ENCODE results near the gene FYB1. TPM values are rescaled to one million over a fixed set of nuclear protein-coding genes. Genes with fewer than 3 reads are reported as not detected.

FYB1 gene
- total and polyA plus RNA-seq, 2 of the 4 experiments (the other 2 are of a cell fraction): not detected

DNA sequence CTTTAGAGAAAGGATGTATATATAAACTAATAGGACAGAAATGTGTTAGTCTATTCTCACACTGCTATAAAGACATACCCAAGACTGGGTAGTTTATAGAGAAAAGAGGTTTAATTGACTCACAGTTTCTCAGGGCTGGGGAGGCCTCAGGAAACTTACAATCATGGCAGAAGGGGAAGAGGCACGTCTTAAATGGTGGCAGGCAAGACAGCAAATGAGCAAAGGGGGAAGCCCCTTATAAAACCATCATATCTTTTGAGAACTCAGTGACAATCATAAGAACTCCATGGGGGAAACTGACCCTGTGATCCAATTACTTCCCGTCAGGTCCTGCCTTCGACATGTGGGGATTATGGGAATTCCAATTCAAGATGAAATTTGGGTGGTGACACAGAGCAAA is 136.4 kb downstream of the FYB1 start:
- H2AK5ac ChIP-seq (ENCODE audit: low read depth, low read length): no peak overlapping the region
- H3K18ac ChIP-seq (ENCODE audit: low read depth, low read length): no peak overlapping the region
- no peaks in the 10 kb centered on the region for H3K4me1 ChIP-seq (ENCODE audit: control insufficient read depth, insufficient read depth, low read length)
- H4K91ac ChIP-seq (ENCODE audit: insufficient read depth, low read depth, low read length): no peak overlapping the region
- WGBS, 2 experiments (ENCODE audit: extremely low coverage in 2 of 2, insufficient read length in 1 of 2): no CpG with 5 or more reads among the region's 3 CpGs
- no peaks in the 10 kb centered on the region for H3K27me3 ChIP-seq (ENCODE audit: control insufficient read depth, insufficient read depth, low read length)
- no peak overlapping the region for H3K23ac ChIP-seq (ENCODE audit: low read depth, low read length)
- no peak overlapping the region for H3K9ac ChIP-seq (ENCODE audit: low read depth, low read length)
- no peak overlapping the region for H2BK120ac ChIP-seq (ENCODE audit: low read depth, low read length)
- no peaks in the 10 kb centered on the region for H3K79me1 ChIP-seq (ENCODE audit: low read depth in 1 of 2, low read length in 2 of 2)
- DNase-seq: no peak
- H2AFZ ChIP-seq (replicated peaks; ENCODE audit: low read length, poor library complexity): no peak overlapping the region
- no peak for TF ChIP-seq MAFK (IDR thresholded peaks at IDR 0.05; ENCODE audit: low read depth, low read length)
- TF ChIP-seq RCOR1 (IDR thresholded peaks at IDR 0.05; ENCODE audit: insufficient replicate concordance, low read length): no peak
- TF ChIP-seq, protein P1, sequence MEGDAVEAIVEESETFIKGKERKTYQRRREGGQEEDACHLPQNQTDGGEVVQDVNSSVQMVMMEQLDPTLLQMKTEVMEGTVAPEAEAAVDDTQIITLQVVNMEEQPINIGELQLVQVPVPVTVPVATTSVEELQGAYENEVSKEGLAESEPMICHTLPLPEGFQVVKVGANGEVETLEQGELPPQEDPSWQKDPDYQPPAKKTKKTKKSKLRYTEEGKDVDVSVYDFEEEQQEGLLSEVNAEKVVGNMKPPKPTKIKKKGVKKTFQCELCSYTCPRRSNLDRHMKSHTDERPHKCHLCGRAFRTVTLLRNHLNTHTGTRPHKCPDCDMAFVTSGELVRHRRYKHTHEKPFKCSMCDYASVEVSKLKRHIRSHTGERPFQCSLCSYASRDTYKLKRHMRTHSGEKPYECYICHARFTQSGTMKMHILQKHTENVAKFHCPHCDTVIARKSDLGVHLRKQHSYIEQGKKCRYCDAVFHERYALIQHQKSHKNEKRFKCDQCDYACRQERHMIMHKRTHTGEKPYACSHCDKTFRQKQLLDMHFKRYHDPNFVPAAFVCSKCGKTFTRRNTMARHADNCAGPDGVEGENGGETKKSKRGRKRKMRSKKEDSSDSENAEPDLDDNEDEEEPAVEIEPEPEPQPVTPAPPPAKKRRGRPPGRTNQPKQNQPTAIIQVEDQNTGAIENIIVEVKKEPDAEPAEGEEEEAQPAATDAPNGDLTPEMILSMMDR (conservative IDR thresholded peaks at IDR 0.05; ENCODE audit: low read depth, low read length): no peak
- no peak for TF ChIP-seq BHLHE40 (IDR thresholded peaks at IDR 0.05; ENCODE audit: low read depth, low read length)
- TF ChIP-seq RAD21 (IDR thresholded peaks at IDR 0.05; ENCODE audit: low read length): no peak
- TF ChIP-seq RFX5 (IDR thresholded peaks at IDR 0.05; ENCODE audit: low read depth, low read length): no peak
- no peak for TF ChIP-seq MXI1 (IDR thresholded peaks at IDR 0.05; ENCODE audit: borderline replicate concordance, low read depth, low read length)
- no peak for TF ChIP-seq POLR2A (IDR thresholded peaks at IDR 0.05; ENCODE audit: low read depth, low read length)
- TF ChIP-seq FOS (IDR thresholded peaks at IDR 0.05; ENCODE audit: low read depth, low read length): no peak
- TF ChIP-seq, protein P2, sequence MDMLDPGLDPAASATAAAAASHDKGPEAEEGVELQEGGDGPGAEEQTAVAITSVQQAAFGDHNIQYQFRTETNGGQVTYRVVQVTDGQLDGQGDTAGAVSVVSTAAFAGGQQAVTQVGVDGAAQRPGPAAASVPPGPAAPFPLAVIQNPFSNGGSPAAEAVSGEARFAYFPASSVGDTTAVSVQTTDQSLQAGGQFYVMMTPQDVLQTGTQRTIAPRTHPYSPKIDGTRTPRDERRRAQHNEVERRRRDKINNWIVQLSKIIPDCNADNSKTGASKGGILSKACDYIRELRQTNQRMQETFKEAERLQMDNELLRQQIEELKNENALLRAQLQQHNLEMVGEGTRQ (IDR thresholded peaks at IDR 0.05; ENCODE audit: low read depth, low read length): no peak
- TF ChIP-seq CEBPB (IDR thresholded peaks at IDR 0.05; ENCODE audit: low read depth, low read length): no peak
- TF ChIP-seq SMC3 (IDR thresholded peaks at IDR 0.05; ENCODE audit: low read depth, low read length): no peak
- TF ChIP-seq CHD1 (IDR thresholded peaks at IDR 0.05; ENCODE audit: low read depth, low read length): no peak
- no peak overlapping the region for H4K8ac ChIP-seq (ENCODE audit: low read depth in 2 of 2, low read length in 2 of 2)
- dilution Hi-C loops (cut with HindIII; ENCODE audit: low sequenced_read_pairs, unreplicated experiment) (no loop called here), intact Hi-C loops (cut with micrococcal nuclease) (no loop called here), in situ Hi-C loops (cut with MboI; ENCODE audit: low sequenced_read_pairs) (no loop called here)
- POLR2A ChIA-PET (ENCODE audit: unreplicated experiment): no interaction called here
- no peak overlapping the region for H2AK9ac ChIP-seq (replicated peaks; ENCODE audit: low read depth, low read length, poor library complexity)
- H3K56ac ChIP-seq (ENCODE audit: extremely low read depth, insufficient read depth, low read length): no peak overlapping the region
- H2BK5ac ChIP-seq (ENCODE audit: low read depth, low read length, poor library complexity, severe bottlenecking): no peak overlapping the region
- no peak overlapping the region for H3K4me3 ChIP-seq (ENCODE audit: insufficient read depth, low read depth, low read length)
- H3K14ac ChIP-seq (replicated peaks; ENCODE audit: low read depth, low read length): no peak overlapping the region
- H4K5ac ChIP-seq (ENCODE audit: low read depth, low read length): no peak overlapping the region
- BruUV-seq (replicated peaks): no TSS peak
- no peak overlapping the region for H3K4ac ChIP-seq (ENCODE audit: low read depth, low read length)
- no peak overlapping the region for H2BK15ac ChIP-seq (ENCODE audit: low read depth, low read length)
- H3K36me3 ChIP-seq (ENCODE audit: control insufficient read depth, insufficient read depth, low read length): no peaks in the 10 kb centered on the region
- no peaks in the 10 kb centered on the region for H3K9me1 ChIP-seq (ENCODE audit: insufficient read depth, low read length)
- no peak overlapping the region for H3K4me2 ChIP-seq (ENCODE audit: low read depth, low read length)
- CTCF ChIA-PET: no interaction called here
- no peak overlapping the region for H2BK20ac ChIP-seq (ENCODE audit: low read depth, low read length)
- no peaks in the 10 kb centered on the region for H4K20me1 ChIP-seq (ENCODE audit: insufficient read depth, low read length)
- no peak for ATAC-seq (ENCODE audit: low read depth)
- H3K9me3 ChIP-seq (ENCODE audit: control insufficient read depth, insufficient read depth, low read length): no peaks in the 10 kb centered on the region
- H3K27ac ChIP-seq (ENCODE audit: insufficient read depth, low read length): no peak overlapping the region
